Stimulated activated CD4-positive, alpha-beta T cell treated with anti-CD3 and anti-CD28 coated beads, Interleukin-1b, Interleukin-23, amount 100 ng/mL, for 4 hours (primary cell): ENCODE measurements around the gene ZNF135.

Experiments
- DNase-seq, 2 donors: peaks; one replicate each; pipeline ENCODE4 v3.0.0-alpha.2; 2020; ENCODE audit warnings: low read depth in 2 of 2

Gene ZNF135

DNA sequence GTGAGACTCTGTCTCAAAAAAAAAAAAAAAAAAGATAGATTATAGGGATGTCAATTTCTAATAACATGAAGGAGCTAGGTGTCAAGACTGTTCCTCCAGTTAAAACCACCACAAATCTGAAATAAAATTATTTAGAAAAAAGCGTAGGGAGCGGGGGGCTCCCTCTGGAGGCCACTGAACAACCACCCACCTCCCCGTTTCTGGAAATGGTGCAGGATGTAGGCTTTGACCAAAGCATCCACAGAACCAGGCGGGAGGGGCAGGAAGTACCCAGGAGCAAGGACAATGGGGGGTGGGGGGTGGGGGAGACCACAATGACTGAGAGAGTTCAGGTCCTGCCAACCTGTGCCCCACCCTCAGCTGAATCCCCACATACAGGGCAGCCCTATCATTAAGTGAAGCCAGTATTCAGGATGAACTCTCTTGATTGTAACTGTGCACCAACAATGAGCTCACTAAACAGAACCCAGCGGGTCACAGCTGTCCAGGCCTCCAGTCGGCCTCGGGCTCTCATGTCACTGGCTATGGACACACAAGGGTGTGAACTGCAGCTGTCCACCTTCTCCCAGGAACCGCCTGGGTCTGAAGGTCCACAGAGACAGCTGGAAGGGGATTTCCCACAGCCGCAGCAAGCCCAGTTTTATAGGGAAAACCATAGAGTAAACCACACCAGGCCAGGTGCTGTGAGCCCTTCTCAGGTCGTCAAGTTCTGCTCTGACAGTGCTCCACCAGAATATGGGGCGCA is 32.3 kb downstream of the ZNF135 start:
- no peak for DNase-seq

DNA sequence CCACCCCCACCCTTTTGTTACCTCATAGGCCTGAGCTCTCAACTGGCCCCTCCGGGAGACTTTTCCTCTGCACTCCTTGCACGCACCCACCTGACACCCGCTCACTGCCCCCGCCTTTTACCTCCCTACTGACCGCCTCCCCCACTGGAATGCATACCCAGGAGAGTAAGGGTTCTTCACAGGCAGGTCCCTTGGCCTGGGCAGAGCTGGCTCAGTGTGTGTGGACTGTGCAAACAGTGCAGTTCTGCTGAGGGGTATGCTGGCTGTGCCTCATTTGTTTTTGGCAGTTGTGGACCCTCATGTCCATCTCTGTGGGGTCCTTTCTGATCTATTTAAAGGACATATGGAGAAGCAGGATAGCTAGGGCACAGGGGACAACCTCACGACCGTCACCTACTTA is 34.0 kb downstream of the ZNF135 start:
- DNase-seq = no peak

DNA sequence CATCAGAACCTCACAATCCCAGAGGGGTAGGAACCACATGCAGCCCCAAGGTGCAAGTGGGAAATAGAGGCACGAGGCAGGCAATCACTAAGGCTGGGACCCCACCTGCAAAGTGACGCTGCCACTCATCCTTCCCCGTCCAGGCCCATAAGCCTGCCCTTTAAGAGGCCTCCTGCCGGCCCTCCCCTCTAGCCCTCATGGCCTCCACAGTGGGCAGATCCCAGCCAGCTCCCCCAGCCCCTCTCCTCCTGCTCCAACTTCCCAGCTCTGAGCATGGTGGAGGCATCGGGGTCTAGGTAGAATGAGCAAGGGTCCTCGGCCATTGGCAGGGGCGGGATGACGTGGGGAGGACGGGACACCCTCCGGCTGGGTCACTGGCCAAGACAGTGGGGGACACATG is 36.2 kb downstream of the ZNF135 start:
- no peak for DNase-seq

DNA sequence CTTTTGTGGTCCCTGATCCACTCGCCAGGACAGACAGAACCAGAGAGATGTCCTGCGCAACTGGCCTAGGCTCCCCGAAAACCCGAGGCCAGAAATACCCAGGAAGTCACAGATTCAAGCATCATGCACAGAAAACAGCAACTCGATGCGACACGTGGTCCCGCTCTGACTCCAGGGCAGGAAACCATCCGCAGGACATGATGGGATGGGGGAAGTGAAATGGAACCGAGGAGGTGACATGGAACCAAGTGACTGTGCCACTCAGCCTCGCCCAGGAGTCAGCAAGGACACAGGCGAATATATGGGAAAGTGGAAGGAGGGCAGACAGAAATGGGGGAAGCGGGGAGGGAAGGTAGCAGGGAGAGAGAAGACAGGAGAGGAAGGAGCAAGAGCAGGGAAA is 37.8 kb downstream of the ZNF135 start:
- DNase-seq = no peak

DNA sequence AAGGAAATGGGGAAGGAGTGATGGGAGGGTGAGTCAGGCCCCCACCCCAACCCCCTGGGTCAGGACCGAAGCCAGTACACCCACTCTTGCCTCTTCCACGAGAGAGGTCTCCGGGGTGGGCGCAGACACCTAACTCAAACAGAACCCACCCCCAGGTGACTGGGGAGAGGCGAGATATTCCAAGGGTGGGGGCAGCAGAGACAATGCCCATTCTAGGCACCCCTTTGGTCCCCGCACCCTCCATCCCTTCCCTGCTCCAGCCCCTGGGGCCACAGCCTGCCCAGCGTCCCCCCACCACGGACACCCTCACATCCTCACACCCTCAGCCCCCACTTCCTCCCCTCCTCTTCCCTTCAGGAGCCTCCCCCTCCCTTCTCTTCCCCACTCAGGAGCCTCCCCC is 38.3 kb downstream of the ZNF135 start:
- DNase-seq = no peak

DNA sequence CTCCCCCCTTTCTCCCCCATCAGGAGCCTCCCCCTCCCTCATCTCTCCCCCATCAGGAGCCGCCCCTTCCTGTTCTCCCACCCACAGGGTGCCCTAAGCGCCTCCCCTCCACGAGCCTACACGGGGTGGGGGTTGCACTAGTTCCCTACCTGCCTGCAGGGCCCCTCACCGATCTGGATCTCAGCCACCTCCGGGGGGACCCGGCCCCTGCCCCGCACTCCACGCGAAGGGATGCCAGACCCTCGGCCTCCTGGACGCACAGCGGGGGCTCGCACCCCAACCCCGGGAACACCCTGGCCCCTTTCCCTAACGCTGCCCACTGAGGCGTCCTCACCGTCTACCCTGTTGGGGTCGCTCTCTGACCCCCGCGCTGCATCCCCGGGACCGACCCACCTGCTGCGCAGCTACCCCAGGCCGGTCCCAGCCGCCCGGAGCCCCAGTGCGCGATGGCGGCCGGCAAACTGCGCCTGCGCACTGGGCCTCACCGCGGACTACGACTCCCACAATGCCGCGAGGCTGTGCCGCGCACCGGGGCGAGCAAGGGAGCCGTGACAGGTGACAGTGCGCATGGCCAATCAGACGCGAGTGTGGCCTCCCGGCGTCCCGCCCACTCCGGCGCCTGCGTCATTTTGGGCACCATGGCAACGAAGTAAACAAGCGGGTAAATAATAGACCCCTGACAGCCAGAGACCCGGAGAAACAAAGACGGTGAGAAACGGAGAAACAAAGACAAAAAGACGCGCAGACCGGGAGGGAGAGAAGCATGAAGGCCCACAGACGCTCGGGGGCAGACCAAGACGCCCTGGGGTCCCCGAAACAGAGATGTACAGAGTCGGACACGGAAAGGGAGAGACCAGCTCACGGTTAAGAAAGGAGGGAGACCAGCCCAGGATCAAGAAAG is 38.9 kb downstream of the ZNF135 start, which contains the start of gene ZSCAN18:
Gene ZSCAN18 (minus strand): TSS at position 451 of the 901 bp plus-strand sequence. CDS start 7,964 bp downstream, outside the sequence.
- DNase-seq = peak; percentile 89 to 90

DNA sequence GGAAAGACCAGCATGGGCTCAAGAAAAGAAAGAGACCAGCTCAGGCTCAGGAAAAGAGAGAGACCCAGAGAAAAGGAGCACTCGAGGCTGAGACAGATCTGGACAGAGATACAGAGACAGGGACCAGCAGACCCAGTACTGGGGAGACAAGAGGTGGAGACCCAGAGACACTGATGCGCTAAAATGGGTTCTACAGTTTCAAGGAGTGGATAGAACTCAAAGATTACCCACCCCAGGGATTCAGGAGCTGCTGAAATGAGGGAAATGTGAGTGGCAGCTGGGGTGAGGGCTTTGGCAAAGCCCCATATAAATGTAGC is 39.6 kb downstream of the ZNF135 start:
- DNase-seq = no peak

DNA sequence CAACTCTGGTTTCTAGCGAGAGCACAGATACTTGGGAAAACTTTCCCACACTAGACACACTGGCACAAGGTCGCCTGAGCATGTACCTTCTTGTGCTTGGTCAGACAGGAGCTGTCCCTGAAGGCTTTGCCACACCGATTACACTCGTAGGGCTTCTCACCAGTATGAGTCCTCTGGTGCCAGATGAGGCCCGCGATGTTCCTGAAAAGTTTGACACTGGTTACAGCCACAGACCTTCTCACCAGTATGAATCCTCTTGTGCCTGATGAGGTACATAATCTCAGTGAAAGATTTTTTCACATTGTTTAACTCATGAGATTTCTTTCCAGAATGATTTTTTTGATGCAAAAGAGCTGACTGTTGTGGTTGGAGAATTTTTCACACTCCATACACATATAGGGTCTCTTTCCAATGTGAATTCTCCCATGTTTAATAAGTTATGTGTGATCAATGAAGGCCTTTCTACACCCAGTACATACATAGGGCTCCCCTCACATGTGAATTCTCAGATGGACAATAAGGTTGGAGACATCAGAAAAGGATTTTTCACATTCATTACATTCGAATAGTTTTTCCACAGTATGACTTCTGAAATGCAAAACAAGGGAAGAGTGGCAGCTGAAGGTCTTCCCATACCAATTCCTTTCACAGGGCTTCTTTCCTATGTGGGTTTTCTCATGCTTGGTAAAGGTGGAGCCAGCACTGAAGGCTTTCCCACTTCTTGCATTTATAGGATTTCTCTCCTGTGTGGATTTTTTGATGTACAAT is 48.9 kb downstream of the ZNF135 start:
- no peak for DNase-seq

DNA sequence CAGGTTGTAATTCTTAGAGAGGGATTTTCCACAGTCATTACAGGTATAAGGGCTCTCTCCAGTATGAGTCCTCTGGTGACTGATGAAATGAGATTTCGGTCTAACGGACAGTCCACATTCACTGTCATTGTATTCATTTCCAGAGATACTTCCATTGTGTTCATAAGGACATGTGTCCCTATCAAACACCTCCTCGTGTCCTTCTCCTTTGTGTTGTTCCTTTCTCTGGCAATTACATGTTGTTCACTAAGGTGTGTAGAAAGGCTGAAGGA is 49.4 kb downstream of the ZNF135 start:
- no peak for DNase-seq

DNA sequence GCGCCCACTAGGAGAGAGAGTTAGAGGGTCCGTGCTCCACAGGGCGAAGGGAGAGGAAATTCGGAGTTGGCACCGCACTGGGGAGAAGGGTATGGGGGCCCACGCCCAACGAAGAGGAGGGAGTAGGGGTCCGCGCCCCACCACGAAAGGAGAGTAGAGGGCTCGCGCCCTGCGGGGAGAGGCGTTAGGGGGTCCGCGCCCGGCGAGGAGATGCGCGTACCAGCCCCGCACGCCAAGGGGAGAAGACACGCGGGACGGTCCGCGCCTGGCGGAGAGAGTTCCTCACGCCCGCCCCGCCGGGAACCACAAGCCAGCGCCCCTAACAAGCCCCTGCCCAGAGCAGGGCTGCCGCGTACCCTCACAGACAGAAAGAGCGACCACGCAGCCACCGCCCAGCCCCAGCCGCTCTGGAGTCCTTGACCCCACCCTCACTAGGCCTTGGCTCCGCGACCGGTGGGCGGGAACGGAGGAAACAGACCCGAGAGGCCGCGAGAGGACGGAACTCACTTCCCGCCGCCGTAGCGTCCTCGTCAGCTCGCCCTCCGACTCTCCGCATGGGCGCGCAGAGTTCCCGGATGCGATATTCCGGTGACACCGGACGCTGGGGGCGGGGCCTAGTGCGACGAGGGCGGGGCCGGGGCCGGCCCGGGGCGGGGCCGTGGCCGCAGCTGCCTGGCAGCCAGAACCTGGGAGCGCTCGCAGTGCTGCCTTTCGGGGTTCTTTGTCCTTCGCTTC is 58.9 kb downstream of the ZNF135 start:
- no peak for DNase-seq

DNA sequence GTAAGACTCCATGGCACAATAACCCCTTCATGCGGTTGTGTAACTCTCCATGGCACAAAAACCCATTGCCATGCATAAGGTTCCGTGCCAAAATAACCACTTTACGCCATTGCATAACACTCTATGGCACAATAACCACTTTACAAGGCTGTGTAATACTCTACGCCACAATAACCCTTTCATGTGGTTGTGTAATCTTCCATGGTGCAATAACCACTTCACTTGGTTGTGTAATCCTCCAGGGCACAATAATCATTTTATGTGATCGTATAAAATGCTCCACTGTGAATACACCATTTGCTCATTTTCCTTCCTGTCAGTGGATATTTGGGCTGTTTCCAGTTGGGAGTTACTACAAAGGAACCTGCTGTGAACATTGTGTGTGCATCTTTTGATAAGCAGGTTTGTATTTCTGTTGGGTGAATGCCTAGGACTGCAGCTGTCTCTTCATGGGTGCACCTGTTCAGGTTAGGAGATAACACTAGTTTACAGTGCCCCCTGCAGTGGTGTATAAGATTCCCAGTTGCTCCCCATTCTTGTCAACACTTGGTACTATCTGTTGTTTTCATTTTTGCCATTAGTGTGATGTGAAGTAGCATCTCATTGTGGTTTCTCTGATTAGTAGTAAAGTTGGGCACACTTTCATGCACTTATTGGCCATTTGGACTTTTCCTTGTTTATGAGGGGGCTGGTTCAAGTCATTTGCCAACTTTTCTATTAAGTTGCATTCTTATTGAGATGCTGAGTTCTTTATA is 60.1 kb downstream of the ZNF135 start:
- no peak for DNase-seq
